HepG2 (cell line): ENCODE measurements around the gene TRPV2. TPM values are rescaled to one million over a fixed set of nuclear protein-coding genes. Genes with fewer than 3 reads are reported as not detected.

Experiments used
- ATAC-seq: fragments of 200-7000 bp; cut with Tn5 transposase; 3 replicates; pipeline ENCODE4 v1.9.1; 2020; ENCODE audit warnings: mild to moderate bottlenecking, moderate library complexity
- BruUV-seq: library from RNA; stranded (reverse); fragments of 400-500 nt; replicated peaks from 2 replicates; lab custom pipeline; 2021; lab: Mats Ljungman, UMichigan
- CTCF ChIA-PET: fragments of 300-600 bp; formaldehyde crosslinking; extraction: SDS; loops from one replicate; lab custom pipeline; 2021; ENCODE audit warnings: low total read pairs, inconsistent platforms, low intra/inter-chr PET ratio; lab: Yijun Ruan, JAX
- POLR2A ChIA-PET: fragments of 350-600 bp; sonication (Branson Sonifier 250); formaldehyde crosslinking; loops from one replicate; lab custom pipeline; 2020; ENCODE audit warnings: antibody characterized with exemption, inconsistent platforms; lab: Yijun Ruan, JAX
- DNase-seq: peaks from one replicate; pipeline ENCODE4 v3.0.0-alpha.2; 2015; ENCODE audit warnings: low spot score
- FAIRE-seq: peaks from 3 replicates; lab custom pipeline; 2011; peaks lifted over from hg19 to GRCh38; lab: Jason Lieb, UNC
- H2AFZ ChIP-seq: one replicate; pipeline ENCODE4 v1.6.1; 2011; ENCODE audit warnings: low read length, inconsistent platforms
- H3K27ac ChIP-seq: fragments of 300-600 bp; 3 replicates; pipeline ENCODE4 v1.8.0; 2011; ENCODE audit warnings: mixed run types, mild to moderate bottlenecking, mixed read lengths, low read length, inconsistent platforms; ENCODE audit not compliant: insufficient read depth; ENCODE audit errors: extremely low read length
- H3K27me3 ChIP-seq, 2 experiments: fragments of 200-600 bp in 1 of 2; 2 replicates in 1 of 2; 3 replicates in 1 of 2; pipeline versions ENCODE4 v1.6.0 to v1.8.0; 2011; ENCODE audit warnings: low read length in 2 of 2, mild to moderate bottlenecking in 2 of 2, moderate library complexity in 2 of 2, inconsistent platforms in 1 of 2; ENCODE audit not compliant: insufficient read depth in 2 of 2, control insufficient read depth in 1 of 2
- H3K36me3 ChIP-seq, 2 experiments: fragments of 200-600 bp in 1 of 2; replicated peaks in 1 of 2; 2 replicates in 1 of 2; 3 replicates in 1 of 2; pipeline versions ENCODE4 v1.5.1 to v1.8.0; 2011; ENCODE audit warnings: low read length in 2 of 2, inconsistent platforms in 1 of 2; ENCODE audit not compliant: insufficient read depth in 2 of 2, control insufficient read depth in 1 of 2
- H3K4me1 ChIP-seq: 2 replicates; pipeline ENCODE4 v1.5.1; 2012; ENCODE audit warnings: low read length, inconsistent platforms; ENCODE audit not compliant: insufficient read depth
- H3K4me2 ChIP-seq: 2 replicates; pipeline ENCODE4 v1.6.0; 2011; ENCODE audit warnings: low read depth, low read length, inconsistent platforms
- H3K4me3 ChIP-seq, 3 experiments: fragments of 200-600 bp in 1 of 3; sonication (generic), shearing (Covaris generic) in 1 of 3; replicated peaks in 1 of 3; 2 replicates each; pipeline ENCODE4 v1.5.1; 2011 to 2016; ENCODE audit warnings: low read length in 3 of 3, inconsistent platforms in 2 of 3, low read depth in 2 of 3, mild to moderate bottlenecking in 2 of 3, control low read depth in 1 of 3, mixed read lengths in 1 of 3; ENCODE audit not compliant: insufficient read depth in 1 of 3
- H3K79me2 ChIP-seq: one replicate; pipeline ENCODE4 v1.6.1; 2011; ENCODE audit warnings: low read length, inconsistent platforms; ENCODE audit not compliant: insufficient read depth
- H3K9ac ChIP-seq: 2 replicates; pipeline ENCODE4 v1.6.0; 2011; ENCODE audit warnings: mild to moderate bottlenecking, low read depth, low read length, inconsistent platforms; ENCODE audit not compliant: insufficient read depth
- H3K9me3 ChIP-seq: 2 replicates; pipeline ENCODE4 v1.5.1; 2012; ENCODE audit warnings: mild to moderate bottlenecking, low read length
- H4K20me1 ChIP-seq: 2 replicates; pipeline ENCODE4 v1.6.0; 2011; ENCODE audit warnings: inconsistent platforms, mild to moderate bottlenecking, low read length, moderate library complexity; ENCODE audit not compliant: insufficient read depth
- ERF ChIP-seq: IDR thresholded peaks from 2 replicates; pipeline ENCODE4 v1.6.1; 2018; ENCODE audit warnings: missing biosample characterization, missing genetic modification reagents
- RFXANK ChIP-seq: IDR thresholded peaks from 2 replicates; pipeline ENCODE4 v1.6.1; 2016
- ZNF687 ChIP-seq: sonication (generic); formaldehyde crosslinking; IDR thresholded peaks from 2 replicates; pipeline ENCODE4 v1.5.1; 2020; ENCODE audit warnings: mild to moderate bottlenecking, missing genetic modification reagents, moderate library complexity
- ZNF768 ChIP-seq: sonication (generic); formaldehyde crosslinking; IDR thresholded peaks from 2 replicates; pipeline ENCODE4 v1.4.0; 2020; ENCODE audit warnings: missing genetic modification reagents
- ZNF788 ChIP-seq: sonication (generic); formaldehyde crosslinking; IDR thresholded peaks from 2 replicates; pipeline ENCODE4 v1.5.0; 2020; ENCODE audit warnings: mild to moderate bottlenecking, missing genetic modification reagents, borderline replicate concordance
- WGBS: methylation state at CpG from one replicate; pipeline ENCODE4 v1.1.6; 2017; ENCODE audit warnings: low lambda C conversion rate; 5-methylcytosine and 5-hydroxymethylcytosine counted together
- in situ Hi-C: cut with HindIII; loops from 2 replicates; pipeline ENCODE4 v1.10.0; 2017; ENCODE audit warnings: low pct_unique_long_range_greater_than_20kb; ENCODE audit not compliant: extremely low pct_ligation_motif_present
- intact Hi-C: fragments of 100-400 bp; cut with micrococcal nuclease; formaldehyde crosslinking; loops from one replicate; pipeline ENCODE4 v1.10.0; 2022; ENCODE audit not compliant: unreplicated experiment
- polyA plus RNA-seq, 8 experiments: library from polyadenylated mRNA; depleted of rRNA in 3 of 8; stranded (reverse) in 7 of 8; unstranded in 1 of 8; fragments of >200 nt; fragmentation: Illumina TruSeq in 4 of 8; extraction: Trizol in 4 of 8; gene quantifications; 2 replicates each; pipeline versions ENCODE4 v1.2.1 to v1.2.3, GENCODE V29; 2011 to 2016; ENCODE audit warnings: low read depth in 4 of 8, missing spikeins in 1 of 8, mixed read lengths in 1 of 8; ENCODE audit not compliant: insufficient read depth in 1 of 8
- total RNA-seq, 5 experiments: library from RNA; depleted of rRNA; stranded (reverse); fragments of >200 nt; fragmentation: Illumina TruSeq; extraction: Trizol; gene quantifications; 2 replicates each; pipeline ENCODE4 v1.2.3, GENCODE V29; 2016; ENCODE audit warnings: low read depth in 1 of 5

TRPV2 gene
- total and polyA plus RNA-seq, 2 of the 13 experiments (the other 11 are each of a cell fraction or from before 2014, with no cell fraction given), result 13.6 to 21.3 TPM

DNA sequence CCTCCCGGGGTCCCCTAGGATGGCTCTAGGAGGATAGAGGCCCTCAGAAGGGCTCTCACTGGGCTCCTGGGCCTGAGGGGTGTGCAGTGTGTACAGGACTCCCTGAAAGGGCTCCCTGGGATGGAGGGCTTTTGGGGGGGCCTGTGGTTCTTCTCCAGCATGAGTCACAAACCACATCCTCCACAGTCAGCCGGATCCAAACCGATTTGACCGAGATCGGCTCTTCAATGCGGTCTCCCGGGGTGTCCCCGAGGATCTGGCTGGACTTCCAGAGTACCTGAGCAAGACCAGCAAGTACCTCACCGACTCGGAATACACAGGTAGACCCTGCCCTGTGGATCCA is 4.5 kb downstream of the TRPV2 start:
- WGBS, result 81% methylated on average over 7 of the region's 10 CpGs
- H3K9ac ChIP-seq, result peak overlapping the region; percentile 26; the same call in 1 of the 2 replicates

More for the DNA sequence above, 4.5 kb downstream of the TRPV2 start:
- intact Hi-C loops, result no loop called here
- no peaks in the 10 kb centered on the region; a peak in 1 of 5 replicates for H3K36me3 ChIP-seq
- ChIA-PET POLR2A (interaction anchor here (0.8 to 2.2 kb wide), 6 partner anchors 8 to 68 kb away, joined by 3 to 19 read pairs (median 4); no protein-coding TSS in a partner anchor), CTCF (no interaction called here)
- FAIRE-seq (no peak), DNase-seq (no peak)
- H3K4me1 ChIP-seq, result peaks cover 49% of the 10 kb centered on the region
- no peaks in the 10 kb centered on the region for H3K9me3 ChIP-seq
- no peak for TF ChIP-seq ZNF768 (CRISPR knock-in tag)
- no peak for TF ChIP-seq ERF (CRISPR knock-in tag)
- no peak for TF ChIP-seq RFXANK (CRISPR knock-in tag)
- TF ChIP-seq ZNF788 (CRISPR knock-in tag), result no peak
- TF ChIP-seq ZNF687, result peak; percentile 18
- TF ChIP-seq, all 625 proteins: peak for 1
- no peak for ATAC-seq
- H3K4me3 ChIP-seq, result peak overlapping the region in 1 of 3 experiments; percentile 30; a peak in 1 of 6 replicates
- H2AFZ ChIP-seq, result no peak overlapping the region
- in situ Hi-C loops, result loop anchor here (5.0 to 10.0 kb wide), 2 partner anchors 38 to 55 kb away; partner anchors contain the start of gene UBB
- H3K79me2 ChIP-seq, result no peaks in the 10 kb centered on the region
- H3K27ac ChIP-seq, result peak overlapping the region; percentile 68
- no TSS peak for BruUV-seq
- H4K20me1 ChIP-seq, result no peaks in the 10 kb centered on the region
- peak overlapping the region; percentile 70 for H3K4me2 ChIP-seq
- H3K27me3 ChIP-seq, result no peaks in the 10 kb centered on the region
